B cell (primary cell): Measurements from ENCODE around the gene UBAC1.

Source experiments
- EZH2 ChIP-seq: IDR thresholded peaks from 2 replicates; pipeline ENCODE4 v1.6.1; 2012; ENCODE audit warnings: borderline replicate concordance, low read depth, mild to moderate bottlenecking, moderate library complexity, low read length; ENCODE audit not compliant: insufficient read depth, poor library complexity, severe bottlenecking
- TF ChIP-seq, protein P1 (sequence below): fragments of 200-600 bp; IDR thresholded peaks from one replicate; pipeline ENCODE4 v1.8.0; 2022; ENCODE audit warnings: antibody characterized with exemption, mild to moderate bottlenecking

DNA sequence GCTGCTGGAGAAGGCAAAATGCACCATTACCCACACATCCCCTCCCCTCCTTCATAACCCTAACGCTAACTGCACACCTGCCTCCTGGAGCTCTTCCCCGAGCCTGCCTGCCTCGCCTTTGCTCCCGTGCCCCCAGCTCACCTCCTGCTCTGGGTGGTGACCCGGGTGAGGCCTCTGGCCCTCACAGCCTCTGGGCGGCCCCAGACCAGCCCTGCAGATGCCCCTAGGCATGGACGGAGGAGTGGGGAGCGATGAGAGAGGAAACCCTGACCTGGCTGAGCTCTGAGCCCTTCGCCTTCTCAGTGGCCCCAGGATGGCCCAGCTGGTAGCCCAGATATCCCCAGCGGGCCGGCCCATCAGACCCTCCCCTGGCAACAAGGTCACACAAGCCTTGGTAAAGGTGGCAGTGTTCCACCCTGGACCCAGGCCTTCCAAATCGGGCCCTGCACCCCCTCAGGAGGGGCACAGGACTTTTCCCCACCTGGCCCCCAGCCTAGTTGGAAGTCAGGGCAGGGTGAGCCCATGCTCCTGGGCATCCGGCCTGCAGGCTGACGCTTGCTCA, 39.3 kb downstream of the UBAC1 start:
- TF ChIP-seq, protein P1, sequence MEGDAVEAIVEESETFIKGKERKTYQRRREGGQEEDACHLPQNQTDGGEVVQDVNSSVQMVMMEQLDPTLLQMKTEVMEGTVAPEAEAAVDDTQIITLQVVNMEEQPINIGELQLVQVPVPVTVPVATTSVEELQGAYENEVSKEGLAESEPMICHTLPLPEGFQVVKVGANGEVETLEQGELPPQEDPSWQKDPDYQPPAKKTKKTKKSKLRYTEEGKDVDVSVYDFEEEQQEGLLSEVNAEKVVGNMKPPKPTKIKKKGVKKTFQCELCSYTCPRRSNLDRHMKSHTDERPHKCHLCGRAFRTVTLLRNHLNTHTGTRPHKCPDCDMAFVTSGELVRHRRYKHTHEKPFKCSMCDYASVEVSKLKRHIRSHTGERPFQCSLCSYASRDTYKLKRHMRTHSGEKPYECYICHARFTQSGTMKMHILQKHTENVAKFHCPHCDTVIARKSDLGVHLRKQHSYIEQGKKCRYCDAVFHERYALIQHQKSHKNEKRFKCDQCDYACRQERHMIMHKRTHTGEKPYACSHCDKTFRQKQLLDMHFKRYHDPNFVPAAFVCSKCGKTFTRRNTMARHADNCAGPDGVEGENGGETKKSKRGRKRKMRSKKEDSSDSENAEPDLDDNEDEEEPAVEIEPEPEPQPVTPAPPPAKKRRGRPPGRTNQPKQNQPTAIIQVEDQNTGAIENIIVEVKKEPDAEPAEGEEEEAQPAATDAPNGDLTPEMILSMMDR: no peak
- no peak for TF ChIP-seq EZH2
